Upper lobe of left lung (tissue), 6 donors: Measurements from ENCODE around the gene TFF3. TPM values are rescaled to one million over a fixed set of nuclear protein-coding genes. Genes with fewer than 3 reads are reported as not detected.

ENCODE experiments used
- ATAC-seq, 2 donors: fragments of 200-7000 bp; cut with Tn5 transposase; one replicate each; pipeline ENCODE4 v1.9.1; 2022; ENCODE audit warnings: mild to moderate bottlenecking in 2 of 2, moderate library complexity in 2 of 2; ENCODE audit not compliant: low FRiP score in 2 of 2
- DNase-seq, 2 donors: peaks; one replicate each; pipeline ENCODE4 v3.0.0-alpha.2; 2019 to 2020
- H3K27ac ChIP-seq, 4 donors: fragments of 200-600 bp; sonication (generic); one replicate each; pipeline ENCODE4 v1.5.1; 2016 to 2019
- H3K27me3 ChIP-seq, 4 donors: fragments of 200-600 bp; sonication (generic); one replicate each; pipeline ENCODE4 v1.5.1; 2017 to 2019
- H3K36me3 ChIP-seq, 4 donors: fragments of 200-600 bp; sonication (generic); one replicate each; pipeline ENCODE4 v1.5.1; 2016 to 2019
- H3K4me1 ChIP-seq, 4 donors: fragments of 200-600 bp; sonication (generic); one replicate each; pipeline ENCODE4 v1.5.1; 2018 to 2019
- H3K4me3 ChIP-seq, 4 donors: fragments of 200-600 bp; sonication (generic); one replicate each; pipeline ENCODE4 v1.5.1; 2017 to 2019; ENCODE audit warnings: mild to moderate bottlenecking in 2 of 4, moderate library complexity in 1 of 4
- H3K9me3 ChIP-seq, 4 donors: fragments of 200-600 bp; sonication (generic); one replicate each; pipeline ENCODE4 v1.5.1; 2018 to 2019
- CTCF ChIP-seq, 6 experiments: fragments of 450-650 bp in 4 of 6; fragments of 200-600 bp in 2 of 6; sonication (generic) in 2 of 6; IDR thresholded peaks; one replicate each; pipeline ENCODE4 v1.5.1; 2016 to 2019; ENCODE audit warnings: antibody characterized with exemption in 6 of 6
- EP300 ChIP-seq, 4 donors: sonication (generic); formaldehyde crosslinking; IDR thresholded peaks; one replicate each; pipeline ENCODE4 v1.5.1; 2017; ENCODE audit warnings: antibody characterized with exemption in 4 of 4, control low read depth in 2 of 4
- POLR2A ChIP-seq, 4 donors: fragments of 450-650 bp; IDR thresholded peaks; one replicate each; pipeline ENCODE4 v1.5.1; 2016 to 2017; ENCODE audit warnings: antibody characterized with exemption in 4 of 4, mild to moderate bottlenecking in 2 of 4
- POLR2AphosphoS5 ChIP-seq, 2 donors: sonication (generic); formaldehyde crosslinking; IDR thresholded peaks; one replicate each; pipeline ENCODE4 v1.5.1; 2017; ENCODE audit warnings: antibody characterized with exemption in 2 of 2
- WGBS, 2 donors: methylation state at CpG; one replicate each; pipeline ENCODE4 v1.1.5; 2017 to 2018; 5-methylcytosine and 5-hydroxymethylcytosine counted together
- total RNA-seq, 6 donors: library from RNA; depleted of rRNA in 4 of 6; stranded (reverse); fragments of >200 nt in 4 of 6; gene quantifications; one replicate each; pipeline versions ENCODE4 v1.1.0 to v1.2.1, GENCODE V29; 2016 to 2021
- donor health status: DM: no; HTN: no; CAD: no; lungs with moderate emphysema.
- donor health status: DM: no; HTN: yes; CAD: no; lungs with severe emphysema.

The TFF3 gene
- total RNA-seq, 6 donors from 2014 or later: 5.9 to 21.5 (median 18.2) TPM

GRCh38 chr21:42340187-42341050 lies 25.2 kb upstream of the TFF3 start:
- Histone ChIP-seq H3K4me1 (peaks cover 0 to 14% (median 8%) of the 10 kb centered on the region in 4 donors), H3K36me3 (no peaks in the 10 kb centered on the region), H3K4me3 (no peak overlapping the region), H3K27me3 (no peaks in the 10 kb centered on the region), H3K27ac (no peak overlapping the region), H3K9me3 (no peaks in the 10 kb centered on the region)
- ATAC-seq (no peak), DNase-seq (no peak)
- TF ChIP-seq EP300 (IDR thresholded peaks at IDR 0.05): no peak
- no peak for TF ChIP-seq POLR2AphosphoS5 (IDR thresholded peaks at IDR 0.05)
- TF ChIP-seq POLR2A (IDR thresholded peaks at IDR 0.05): no peak
- no peak for TF ChIP-seq CTCF (IDR thresholded peaks at IDR 0.05)
- 86% methylated on average over 24 of the region's 24 CpGs for whole genome bisulfite sequencing, 2 donors

- no peaks in the 10 kb centered on the region for H3K36me3 ChIP-seq
- DNase-seq: peak in 1 of 2 donors; percentile 56
- no peaks in the 10 kb centered on the region for H3K9me3 ChIP-seq
- no peak for TF ChIP-seq CTCF (IDR thresholded peaks at IDR 0.05)
- no peak for TF ChIP-seq EP300 (IDR thresholded peaks at IDR 0.05)
- no peak for TF ChIP-seq POLR2A (IDR thresholded peaks at IDR 0.05)
- TF ChIP-seq POLR2AphosphoS5 (IDR thresholded peaks at IDR 0.05): no peak
- no peak for ATAC-seq
- H3K27ac ChIP-seq: peak overlapping the region in 1 of 4 donors; percentile 46
- H3K4me3 ChIP-seq: no peak overlapping the region
- H3K4me1 ChIP-seq: peaks cover 0 to 14% (median 8%) of the 10 kb centered on the region in 4 donors
- 90 to 98% methylated on average over 13 to 17 of the region's 17 CpGs for WGBS, 2 donors
- H3K27me3 ChIP-seq: no peaks in the 10 kb centered on the region
Measured at GRCh38 chr21:42338729-42339715, 23.8 kb upstream of the TFF3 start.

GRCh38 chr21:42337830-42338728 lies 22.9 kb upstream of the TFF3 start:
- Histone ChIP-seq H3K9me3 (no peaks in the 10 kb centered on the region), H3K4me3 (no peak overlapping the region), H3K27ac (peak overlapping the region in 1 of 4 donors; percentile 46), H3K4me1 (peaks cover 0 to 14% (median 8%) of the 10 kb centered on the region in 4 donors), H3K27me3 (no peaks in the 10 kb centered on the region), H3K36me3 (no peaks in the 10 kb centered on the region)
- DNase-seq (peak; percentile 79 to 89), ATAC-seq (peak; percentile 91 to 96)
- peak; percentile 62 to 79 (median 70) for TF ChIP-seq CTCF (IDR thresholded peaks at IDR 0.05)
- no peak for TF ChIP-seq POLR2A (IDR thresholded peaks at IDR 0.05)
- WGBS, 2 donors: 35 to 37% methylated on average over 18 to 23 of the region's 23 CpGs

GRCh38 chr21:42337276-42337675 lies 22.1 kb upstream of the TFF3 start:
- Histone ChIP-seq H3K27me3 (no peaks in the 10 kb centered on the region), H3K4me3 (no peak overlapping the region), H3K36me3 (no peaks in the 10 kb centered on the region), H3K9me3 (no peaks in the 10 kb centered on the region), H3K4me1 (peaks cover 0 to 14% (median 8%) of the 10 kb centered on the region in 4 donors), H3K27ac (no peak overlapping the region)
- 75 to 93% methylated on average over 4 of the region's 4 CpGs for WGBS, 2 donors
- TF ChIP-seq CTCF (IDR thresholded peaks at IDR 0.05) (no peak), POLR2A (IDR thresholded peaks at IDR 0.05) (no peak), POLR2AphosphoS5 (IDR thresholded peaks at IDR 0.05) (no peak), EP300 (IDR thresholded peaks at IDR 0.05) (no peak)
- DNase-seq (no peak), ATAC-seq (no peak)
